Chondrocyte (in vitro differentiated cells): ENCODE measurements around the gene PTPRN2. TPM values are rescaled to one million over a fixed set of nuclear protein-coding genes. Genes with fewer than 3 reads are reported as not detected.

Experiments
- DNase-seq: peaks from one replicate; pipeline ENCODE4 v3.0.0; 2021; ENCODE audit warnings: mixed read lengths, low spot score
- H3K27ac Mint-ChIP-seq: one replicate; pipeline ENCODE4 v1.8.0; 2021; ENCODE audit warnings: mild to moderate bottlenecking, moderate library complexity, mixed read lengths; ENCODE audit not compliant: unreplicated experiment
- H3K27me3 Mint-ChIP-seq: 2 replicates; pipeline ENCODE4 v1.8.0; 2021; ENCODE audit warnings: low read depth, mixed read lengths
- H3K36me3 Mint-ChIP-seq: 2 replicates; pipeline ENCODE4 v1.8.0; 2021; ENCODE audit warnings: low read depth, mixed read lengths
- H3K4me1 Mint-ChIP-seq: 2 replicates; pipeline ENCODE4 v1.8.0; 2021; ENCODE audit warnings: low read depth, mild to moderate bottlenecking, mixed read lengths
- H3K4me3 Mint-ChIP-seq: one replicate; pipeline ENCODE4 v1.8.0; 2021; ENCODE audit warnings: mild to moderate bottlenecking, moderate library complexity, mixed read lengths; ENCODE audit not compliant: unreplicated experiment
- H3K9me3 Mint-ChIP-seq: 2 replicates; pipeline ENCODE4 v1.8.0; 2021; ENCODE audit warnings: low read depth, mixed read lengths
- CTCF ChIP-seq: fragments of 200-600 bp; sonication (generic); IDR thresholded peaks from 2 replicates; pipeline ENCODE4 v1.5.0; 2021; ENCODE audit warnings: antibody characterized with exemption, mild to moderate bottlenecking, moderate library complexity
- total RNA-seq: library from RNA; stranded (reverse); gene quantifications from 3 replicates; pipeline ENCODE4 v1.2.1, GENCODE V29; 2021

The PTPRN2 gene
- total RNA-seq, 1 donor from 2014 or later, result 0.30 TPM

GRCh38 chr7:157966490-157966889 lies 621.1 kb downstream of the PTPRN2 start:
- Mint-ChIP-seq H3K9me3 (peaks cover 20% of the 10 kb centered on the region), H3K4me1 (no peaks in the 10 kb centered on the region), H3K4me3 (no peak overlapping the region), H3K36me3 (no peaks in the 10 kb centered on the region), H3K27me3 (peaks cover 1% of the 10 kb centered on the region), H3K27ac (no peak overlapping the region)
- no peak for TF ChIP-seq CTCF
- no peak for DNase-seq

- Mint-ChIP-seq H3K9me3 (peaks cover 9% of the 10 kb centered on the region), H3K4me3 (no peak overlapping the region), H3K27ac (no peak overlapping the region), H3K4me1 (no peaks in the 10 kb centered on the region), H3K27me3 (peaks cover 1% of the 10 kb centered on the region), H3K36me3 (no peaks in the 10 kb centered on the region)
- DNase-seq, result peak; percentile 39
- TF ChIP-seq CTCF, result no peak
Measured at GRCh38 chr7:157964521-157964920, 623.1 kb downstream of the PTPRN2 start.

GRCh38 chr7:157964016-157964415 lies 623.6 kb downstream of the PTPRN2 start:
- no peaks in the 10 kb centered on the region for H3K36me3 Mint-ChIP-seq
- H3K27me3 Mint-ChIP-seq, result peaks cover 1% of the 10 kb centered on the region

GRCh38 chr7:157963526-157963925 lies 624.1 kb downstream of the PTPRN2 start:
- TF ChIP-seq CTCF, result no peak
- peaks cover 1% of the 10 kb centered on the region for H3K27me3 Mint-ChIP-seq
- DNase-seq, result peak; percentile 40
- no peaks in the 10 kb centered on the region for H3K36me3 Mint-ChIP-seq
- no peaks in the 10 kb centered on the region for H3K4me1 Mint-ChIP-seq
- peaks cover 15% of the 10 kb centered on the region for H3K9me3 Mint-ChIP-seq
- H3K27ac Mint-ChIP-seq, result no peak overlapping the region
- no peak overlapping the region for H3K4me3 Mint-ChIP-seq

More at GRCh38 chr7:157964016-157964415, 623.6 kb downstream of the PTPRN2 start:
- no peak for TF ChIP-seq CTCF
- no peaks in the 10 kb centered on the region for H3K4me1 Mint-ChIP-seq
- H3K27ac Mint-ChIP-seq, result no peak overlapping the region
- no peak overlapping the region for H3K4me3 Mint-ChIP-seq
- peaks cover 11% of the 10 kb centered on the region for H3K9me3 Mint-ChIP-seq
- DNase-seq, result peak; percentile 72

- Mint-ChIP-seq H3K27ac (no peak overlapping the region), H3K9me3 (peaks cover 21% of the 10 kb centered on the region), H3K36me3 (no peaks in the 10 kb centered on the region), H3K27me3 (peaks cover 1% of the 10 kb centered on the region), H3K4me3 (no peak overlapping the region), H3K4me1 (no peaks in the 10 kb centered on the region)
- no peak for TF ChIP-seq CTCF
- DNase-seq, result peak; percentile 77
Measured at GRCh38 chr7:157962458-157963306, 624.9 kb downstream of the PTPRN2 start.
